C4-2B (cell line): ENCODE data around the gene IL1RAPL2.

ENCODE experiments used
- CTCF ChIP-seq: fragments of 450-650 bp; conservative IDR thresholded peaks from 2 replicates; pipeline ENCODE4 v1.5.1; 2017; ENCODE audit warnings: mild to moderate bottlenecking
- ZFX ChIP-seq: fragments of 450-650 bp; IDR thresholded peaks from 2 replicates; pipeline ENCODE4 v1.6.1; 2017

DNA sequence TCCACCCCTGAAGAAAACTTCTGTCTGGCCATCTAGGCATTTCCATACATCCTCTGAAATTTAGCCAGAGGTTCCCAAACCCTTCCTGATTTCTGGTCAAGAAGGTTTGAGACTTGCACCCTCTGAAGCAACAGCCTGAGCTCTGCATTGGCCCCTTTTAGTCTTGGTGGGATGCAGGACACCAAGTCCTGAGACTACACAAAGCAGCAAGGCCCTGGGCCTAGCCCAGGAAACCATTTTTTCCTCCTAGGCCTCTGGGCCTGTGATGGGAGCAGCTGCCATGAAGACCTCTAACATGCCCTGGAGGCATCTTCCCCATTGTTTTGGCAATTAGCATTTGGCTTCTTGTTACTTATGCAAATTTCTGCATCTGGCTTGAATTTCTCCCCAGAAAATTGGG is 196.6 kb downstream of the IL1RAPL2 start:
- no peak for TF ChIP-seq CTCF
- TF ChIP-seq ZFX = no peak
